HG02938 (cell line): ENCODE measurements around the gene GRIK1.

Experiments
- ATAC-seq: cut with Tn5 transposase; IDR thresholded peaks from one replicate; pipeline ENCODE4 v1.9.1; 2021; ENCODE audit warnings: mild to moderate bottlenecking, moderate library complexity; ENCODE audit not compliant: unreplicated experiment

GRIK1 gene

DNA sequence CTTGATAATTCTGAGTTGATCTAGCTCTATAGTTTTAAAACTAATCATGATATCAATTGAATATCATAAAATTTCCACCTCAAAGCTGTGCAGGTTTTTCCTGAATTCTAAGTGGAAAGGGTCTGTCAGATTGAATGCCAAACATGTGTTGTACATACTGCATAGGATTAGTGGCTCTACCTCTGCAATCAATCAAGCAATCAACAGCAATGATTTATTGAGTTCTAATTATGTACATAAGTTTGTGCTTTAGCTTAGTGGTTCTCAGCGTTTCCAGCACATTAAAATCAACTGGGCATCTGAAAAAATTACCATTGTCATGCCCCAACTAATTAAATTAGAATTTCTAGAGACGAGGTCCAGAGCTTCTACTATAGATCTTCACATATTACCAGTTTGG is 389.6 kb downstream of the GRIK1 start:
- no peak for ATAC-seq

DNA sequence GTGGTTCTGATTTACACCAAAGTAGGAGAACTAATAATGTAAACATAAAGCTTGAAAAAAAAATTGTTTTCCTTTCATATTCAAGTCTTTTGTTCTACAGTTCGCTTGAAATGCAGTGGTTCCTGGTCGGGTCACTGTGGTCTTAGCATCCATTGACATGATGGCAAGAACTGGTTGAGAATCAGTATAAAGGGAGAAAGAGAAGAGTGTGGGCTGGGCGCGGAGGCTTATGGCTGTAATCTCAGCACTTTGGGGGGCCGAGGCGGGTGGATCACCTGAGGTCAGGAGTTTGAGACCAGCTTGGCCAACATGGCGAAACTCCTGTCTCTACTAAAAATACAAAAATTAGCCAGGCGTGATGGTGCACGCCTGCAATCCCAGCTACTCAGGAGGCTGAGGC is 390.2 kb downstream of the GRIK1 start:
- ATAC-seq: no peak

- no peak for ATAC-seq
Observed at GRCh38 chr21:29547998-29548397, 391.8 kb downstream of the GRIK1 start.

GRCh38 chr21:29546071-29546470 is 393.7 kb downstream of the GRIK1 start:
- ATAC-seq: no peak

GRCh38 chr21:29540289-29540688 is 399.5 kb downstream of the GRIK1 start:
- ATAC-seq: no peak

- ATAC-seq: no peak
Observed at GRCh38 chr21:29538115-29538514, 401.7 kb downstream of the GRIK1 start.

DNA sequence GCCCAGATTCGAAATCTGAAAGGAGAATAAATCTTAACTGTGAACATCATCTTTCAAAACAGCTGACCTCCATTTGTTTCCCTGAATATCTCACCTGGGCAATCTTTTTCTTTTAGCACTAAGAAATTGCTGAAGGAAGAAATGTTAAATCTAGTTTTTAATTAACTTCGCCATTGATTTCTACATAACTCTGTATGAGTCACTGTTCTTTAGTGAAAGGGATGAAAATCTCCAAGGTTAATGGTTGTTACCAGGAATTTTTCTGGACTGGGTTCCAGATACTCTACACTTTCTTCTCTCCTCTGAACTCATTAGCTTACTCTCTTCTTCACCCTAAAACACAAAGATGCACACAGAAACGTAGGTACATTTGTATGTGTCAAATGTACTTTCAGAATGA is 405.3 kb downstream of the GRIK1 start:
- ATAC-seq: no peak

DNA sequence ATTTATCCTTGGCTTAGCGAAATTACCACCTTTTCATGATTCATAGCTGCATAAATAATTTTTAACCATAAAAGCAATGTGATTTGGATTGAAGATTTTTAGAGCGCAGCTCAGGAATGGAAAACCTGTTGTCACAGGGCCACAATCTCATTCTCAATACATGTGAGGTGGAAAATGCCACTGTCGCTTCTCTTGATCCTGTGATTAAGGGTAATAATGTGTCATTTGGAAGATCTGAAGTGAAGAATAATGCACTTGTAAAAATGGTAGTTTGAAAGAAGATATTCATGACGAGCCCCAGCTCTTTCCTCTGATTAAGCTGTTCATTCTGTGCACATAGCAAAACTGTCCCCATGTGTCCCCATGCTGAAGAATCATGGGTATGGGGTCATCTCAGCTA is 410.7 kb downstream of the GRIK1 start:
- ATAC-seq: no peak

DNA sequence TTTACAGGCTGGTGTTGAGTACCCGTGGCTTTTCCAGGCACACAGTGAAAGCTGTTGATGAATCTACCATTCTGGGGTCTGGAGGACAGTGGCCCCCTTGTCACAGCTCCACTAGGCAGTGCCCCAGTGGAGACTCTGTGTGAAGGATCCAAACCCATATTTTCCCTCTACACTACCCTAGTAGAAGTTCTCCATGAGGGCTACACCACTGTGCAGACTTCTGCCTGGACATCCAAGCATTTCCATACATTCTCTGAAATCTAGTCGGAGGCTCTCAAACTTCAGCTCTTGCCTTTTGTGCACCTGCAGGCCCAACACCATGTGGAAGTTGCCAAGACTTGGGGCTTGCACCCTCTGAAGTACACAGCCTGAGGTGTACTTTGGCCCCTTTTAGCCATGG is 413.3 kb downstream of the GRIK1 start:
- ATAC-seq: no peak

DNA sequence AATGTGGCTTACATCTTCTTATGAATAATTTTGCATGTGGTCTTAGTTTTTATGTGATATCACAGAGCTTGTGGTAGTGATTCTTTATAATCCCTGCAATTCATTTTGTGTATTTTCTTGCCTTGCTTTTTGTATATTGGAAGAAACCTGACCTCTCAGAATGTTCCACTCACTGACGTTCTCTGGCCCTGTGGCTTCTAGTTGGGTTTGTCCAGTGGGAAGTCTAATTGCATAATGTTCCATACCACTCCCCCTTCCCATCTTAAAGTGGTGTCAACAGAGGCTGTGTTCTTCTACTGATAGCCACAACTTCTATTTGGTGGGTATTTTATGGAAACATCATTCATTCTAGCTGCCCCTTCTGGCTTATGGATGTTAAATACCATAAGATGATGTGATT is 415.7 kb downstream of the GRIK1 start:
- ATAC-seq: no peak

DNA sequence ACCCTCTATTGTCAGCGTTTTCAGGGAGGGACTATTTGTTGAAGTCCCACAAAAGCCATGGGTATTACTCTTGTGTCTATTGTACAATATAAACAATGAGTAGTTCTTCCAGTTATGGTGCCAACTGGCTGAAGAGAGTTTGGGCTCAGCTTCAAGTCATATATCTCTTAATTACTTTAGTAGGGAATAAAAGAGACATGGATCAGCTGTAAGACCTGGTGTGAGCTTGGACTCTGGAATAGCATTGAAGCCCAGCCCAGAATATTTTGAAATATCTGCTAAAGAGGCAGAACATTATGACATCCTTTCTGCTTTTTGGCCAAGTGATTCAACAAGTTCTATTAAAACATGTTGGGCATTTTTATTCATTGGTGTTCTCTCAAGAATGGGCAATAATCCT is 416.1 kb downstream of the GRIK1 start:
- no peak for ATAC-seq

DNA sequence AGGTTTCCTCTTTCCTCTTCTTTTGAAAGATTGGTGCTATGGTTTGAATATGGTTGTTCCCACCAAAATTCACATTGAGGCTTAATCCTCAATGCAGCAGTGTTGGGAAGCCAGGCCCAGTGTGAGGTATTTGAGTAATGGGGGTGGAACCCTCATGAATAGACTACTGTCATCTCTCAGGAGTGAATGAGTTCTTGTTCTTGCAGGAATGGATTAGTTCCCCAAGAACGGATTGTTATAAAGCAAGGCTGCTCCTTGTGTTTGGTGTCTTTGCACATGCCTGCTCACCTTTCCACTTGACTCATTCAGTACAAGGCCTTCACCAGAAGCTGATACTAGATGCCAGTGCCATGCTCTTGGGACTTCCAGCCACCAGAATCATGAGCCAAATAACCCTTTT is 417.9 kb downstream of the GRIK1 start:
- ATAC-seq: no peak

GRCh38 chr21:29520171-29520570 is 419.6 kb downstream of the GRIK1 start:
- no peak for ATAC-seq

DNA sequence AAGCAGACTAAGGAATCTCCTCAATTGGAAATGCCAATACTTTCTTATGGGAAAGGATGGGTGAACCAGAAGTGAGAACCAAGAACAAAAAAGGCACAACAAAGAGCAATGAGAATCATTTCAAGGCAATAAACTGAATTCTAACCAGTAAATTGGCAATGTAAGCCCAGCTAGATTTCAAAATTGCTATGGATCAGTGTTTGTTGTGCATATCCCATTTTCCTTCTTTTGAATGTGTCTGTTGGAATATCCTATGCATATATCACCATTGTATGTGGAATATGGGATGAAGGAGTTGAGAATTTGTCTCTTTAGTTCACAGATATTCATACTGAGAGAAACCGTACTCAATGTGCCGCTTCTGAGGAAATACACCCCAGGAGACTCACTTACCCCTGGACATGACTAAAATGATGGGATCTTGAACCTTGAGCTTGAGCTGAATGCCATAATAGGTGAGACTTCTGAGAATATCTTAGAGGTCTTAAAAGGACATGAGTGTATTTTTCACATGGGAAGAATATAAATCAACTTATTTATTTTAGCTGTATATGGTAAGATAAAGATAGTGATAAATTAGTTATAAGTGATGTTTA is 425.0 kb downstream of the GRIK1 start:
- no peak for ATAC-seq

DNA sequence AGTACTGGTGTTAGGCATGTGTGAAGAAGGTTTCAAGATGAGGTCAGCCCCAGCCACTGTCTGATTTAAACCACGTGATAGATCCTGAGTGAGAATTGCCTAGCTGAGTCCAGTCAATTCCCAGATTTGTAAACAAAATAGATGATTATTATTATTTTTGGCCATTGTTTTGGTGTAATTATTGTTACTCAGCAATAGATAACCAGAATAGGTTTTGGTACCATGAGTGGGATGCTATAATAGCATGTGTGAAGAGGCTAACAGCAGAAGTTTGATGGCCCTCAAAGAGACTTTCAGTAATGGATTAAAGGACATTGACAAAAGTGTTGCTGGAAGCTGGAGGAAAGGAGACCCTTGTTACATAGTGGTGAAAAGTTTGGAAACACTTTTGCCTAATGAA is 426.3 kb downstream of the GRIK1 start:
- ATAC-seq: no peak

- no peak for ATAC-seq
Observed at GRCh38 chr21:29511096-29511495, 428.7 kb downstream of the GRIK1 start.

GRCh38 chr21:29509121-29509520 is 430.7 kb downstream of the GRIK1 start:
- ATAC-seq: no peak

DNA sequence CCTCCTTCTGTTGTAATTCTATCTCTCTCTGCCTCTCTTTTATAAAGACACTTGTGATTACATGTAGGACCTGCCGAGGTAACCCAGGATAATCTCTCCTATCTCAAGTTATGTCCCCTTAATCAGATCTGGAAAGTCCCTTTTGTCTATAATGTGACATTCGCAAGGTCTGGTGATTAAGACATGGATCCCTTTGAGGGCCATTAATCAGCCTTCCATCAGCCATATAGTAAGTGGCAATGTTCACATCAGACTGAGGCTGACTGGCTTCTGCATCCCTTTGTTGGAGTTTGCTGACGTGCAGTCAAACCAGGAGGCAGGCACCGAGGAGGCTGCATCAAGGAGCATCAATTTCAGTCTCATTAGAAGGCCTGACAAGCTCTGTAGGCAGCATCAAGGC is 431.5 kb downstream of the GRIK1 start:
- ATAC-seq: no peak

GRCh38 chr21:29506947-29507346 is 432.8 kb downstream of the GRIK1 start:
- no peak for ATAC-seq

GRCh38 chr21:29506214-29506613 is 433.6 kb downstream of the GRIK1 start:
- ATAC-seq: no peak

DNA sequence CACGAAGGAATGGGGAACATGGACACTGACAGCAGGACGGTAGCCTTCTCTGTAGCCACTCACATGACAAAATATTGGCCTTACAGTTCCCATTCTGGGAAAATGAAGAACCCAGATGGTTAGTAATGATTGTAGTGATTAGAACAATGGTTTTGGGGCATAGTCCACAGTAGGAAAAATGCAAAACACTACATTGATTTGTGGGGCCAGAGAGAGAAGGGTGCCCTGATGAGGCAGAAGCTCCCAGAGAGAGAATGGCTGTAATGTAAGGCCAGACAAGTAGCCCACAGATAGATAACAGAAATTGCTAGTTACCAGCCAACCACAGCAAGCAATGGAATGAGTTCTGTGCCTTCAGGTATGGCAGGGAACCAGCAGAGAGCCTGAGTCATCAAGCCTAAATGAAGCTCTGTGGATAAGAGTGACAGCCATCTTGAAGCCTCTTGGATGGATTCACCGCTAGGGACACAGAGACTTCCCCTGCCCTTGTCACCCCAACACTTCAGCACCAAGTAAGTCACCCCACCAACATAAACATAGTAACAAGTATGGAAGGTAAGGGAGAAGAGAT is 435.0 kb downstream of the GRIK1 start:
- ATAC-seq: no peak

GRCh38 chr21:29501451-29501850 is 438.3 kb downstream of the GRIK1 start:
- ATAC-seq: no peak

DNA sequence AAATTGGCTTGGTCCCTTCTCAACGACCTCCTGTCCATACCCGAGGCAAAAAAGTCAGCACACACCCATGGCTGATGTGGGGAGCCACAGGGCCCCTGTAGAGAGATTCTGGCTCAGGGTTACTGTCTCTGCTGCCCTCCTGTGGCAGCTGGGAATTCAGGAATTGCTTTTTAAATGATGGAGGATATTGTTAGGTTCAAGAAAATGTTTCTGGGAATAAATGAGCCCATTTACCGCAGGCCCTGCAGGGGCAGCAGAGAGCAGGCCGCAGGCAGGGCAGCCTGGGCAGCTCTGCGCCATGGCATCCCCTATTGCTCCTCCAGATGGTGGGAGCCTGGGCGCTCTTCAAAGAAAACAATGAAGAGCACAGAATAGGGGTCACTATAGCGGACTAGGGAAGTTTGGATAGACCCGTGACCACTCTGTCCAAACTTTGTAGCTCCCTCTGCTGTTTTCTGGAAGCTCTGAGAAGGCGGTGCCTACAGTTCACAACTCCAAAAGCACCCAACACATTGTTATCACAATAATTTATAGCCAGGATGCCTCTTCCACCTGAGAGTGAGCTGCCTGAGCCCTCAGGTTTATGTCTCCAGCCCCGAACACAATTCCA is 440.0 kb downstream of the GRIK1 start:
- ATAC-seq: no peak
